SK-N-SH treated with all-trans-retinoic acid at 6 μM for 48 hours (cell line): ENCODE results near the gene TMEM40.

Experiments used
- ARNTL ChIP-seq: fragments of 450-650 bp; formaldehyde crosslinking; IDR thresholded peaks from 2 replicates; pipeline ENCODE4 v1.5.0; 2020; ENCODE audit warnings: low read depth, mild to moderate bottlenecking, moderate library complexity, borderline replicate concordance
- ISL1 ChIP-seq: fragments of 250-450 bp; sonication (Bioruptor Pico); IDR thresholded peaks from 2 replicates; pipeline ENCODE4 v2.1.2; 2022; ENCODE audit warnings: mild to moderate bottlenecking, moderate library complexity
- OSR1 ChIP-seq: fragments of 250-450 bp; sonication (Bioruptor Pico); IDR thresholded peaks from 2 replicates; pipeline ENCODE4 v1.8.0; 2022; ENCODE audit warnings: moderate library complexity, mild to moderate bottlenecking, inconsistent platforms
- PPARA ChIP-seq: fragments of 250-450 bp; sonication (Bioruptor Pico); IDR thresholded peaks from 2 replicates; pipeline ENCODE4 v1.5.0; 2020; ENCODE audit warnings: mild to moderate bottlenecking, borderline replicate concordance
- TCF4 ChIP-seq: fragments of 250-450 bp; sonication (Bioruptor Pico); IDR thresholded peaks from 2 replicates; pipeline ENCODE4 v1.8.0; 2021; ENCODE audit warnings: mild to moderate bottlenecking, moderate library complexity, borderline replicate concordance
- TOX ChIP-seq: fragments of 250-450 bp; sonication (Bioruptor Pico); IDR thresholded peaks from 2 replicates; pipeline ENCODE4 v1.8.0; 2021; ENCODE audit warnings: mild to moderate bottlenecking, moderate library complexity, borderline replicate concordance
- ZFP3 ChIP-seq: fragments of 250-450 bp; sonication (Bioruptor Pico); IDR thresholded peaks from 2 replicates; pipeline ENCODE4 v1.5.0; 2020; ENCODE audit warnings: mild to moderate bottlenecking, moderate library complexity
- ZNF565 ChIP-seq: fragments of 450-650 bp; formaldehyde crosslinking; conservative IDR thresholded peaks from 2 replicates; pipeline ENCODE4 v1.5.0; 2020; ENCODE audit warnings: low read depth, mild to moderate bottlenecking, moderate library complexity
- TF ChIP-seq, protein P1 (sequence below): fragments of 250-450 bp; sonication (Bioruptor Pico); IDR thresholded peaks from 2 replicates; pipeline ENCODE4 v1.5.1; 2020; ENCODE audit warnings: low read depth, mild to moderate bottlenecking, moderate library complexity
- TF ChIP-seq, protein P2 (sequence below): fragments of 250-450 bp; sonication (Bioruptor Pico); IDR thresholded peaks from 2 replicates; pipeline ENCODE4 v1.5.0; 2020; ENCODE audit warnings: mild to moderate bottlenecking, moderate library complexity

DNA sequence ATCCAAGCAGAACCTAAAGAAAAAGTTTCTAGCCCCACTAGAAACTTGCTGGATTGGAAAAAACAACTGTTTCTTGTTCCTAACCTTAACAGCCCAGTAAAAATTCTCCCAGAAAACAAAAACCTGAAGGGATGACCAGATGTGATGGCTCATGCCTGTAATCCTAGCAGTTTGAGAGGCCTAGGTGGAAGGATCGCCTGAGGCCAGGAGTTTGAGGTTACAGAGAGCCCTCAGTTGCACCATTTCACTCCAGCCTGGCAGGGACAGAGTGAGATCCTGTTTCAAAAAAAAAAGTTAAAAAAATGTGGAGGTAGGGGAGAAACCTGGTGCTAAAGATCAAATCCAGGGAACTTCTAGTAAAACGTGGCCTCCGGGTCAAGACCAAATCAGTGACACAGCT lies 56.6 kb downstream of the TMEM40 start:
- TF ChIP-seq ZFP3 (CRISPR knock-in tag) (no peak), OSR1 (CRISPR knock-in tag) (no peak), ZNF565 (CRISPR knock-in tag) (no peak), PPARA (CRISPR knock-in tag) (no peak), TCF4 (CRISPR knock-in tag) (no peak), ISL1 (CRISPR knock-in tag) (no peak), ARNTL (CRISPR knock-in tag) (no peak), TOX (CRISPR knock-in tag) (no peak)
- TF ChIP-seq, protein P1, sequence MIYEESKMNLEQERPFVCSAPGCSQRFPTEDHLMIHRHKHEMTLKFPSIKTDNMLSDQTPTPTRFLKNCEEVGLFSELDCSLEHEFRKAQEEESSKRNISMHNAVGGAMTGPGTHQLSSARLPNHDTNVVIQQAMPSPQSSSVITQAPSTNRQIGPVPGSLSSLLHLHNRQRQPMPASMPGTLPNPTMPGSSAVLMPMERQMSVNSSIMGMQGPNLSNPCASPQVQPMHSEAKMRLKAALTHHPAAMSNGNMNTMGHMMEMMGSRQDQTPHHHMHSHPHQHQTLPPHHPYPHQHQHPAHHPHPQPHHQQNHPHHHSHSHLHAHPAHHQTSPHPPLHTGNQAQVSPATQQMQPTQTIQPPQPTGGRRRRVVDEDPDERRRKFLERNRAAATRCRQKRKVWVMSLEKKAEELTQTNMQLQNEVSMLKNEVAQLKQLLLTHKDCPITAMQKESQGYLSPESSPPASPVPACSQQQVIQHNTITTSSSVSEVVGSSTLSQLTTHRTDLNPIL (CRISPR knock-in tag): no peak
- TF ChIP-seq, protein P2, sequence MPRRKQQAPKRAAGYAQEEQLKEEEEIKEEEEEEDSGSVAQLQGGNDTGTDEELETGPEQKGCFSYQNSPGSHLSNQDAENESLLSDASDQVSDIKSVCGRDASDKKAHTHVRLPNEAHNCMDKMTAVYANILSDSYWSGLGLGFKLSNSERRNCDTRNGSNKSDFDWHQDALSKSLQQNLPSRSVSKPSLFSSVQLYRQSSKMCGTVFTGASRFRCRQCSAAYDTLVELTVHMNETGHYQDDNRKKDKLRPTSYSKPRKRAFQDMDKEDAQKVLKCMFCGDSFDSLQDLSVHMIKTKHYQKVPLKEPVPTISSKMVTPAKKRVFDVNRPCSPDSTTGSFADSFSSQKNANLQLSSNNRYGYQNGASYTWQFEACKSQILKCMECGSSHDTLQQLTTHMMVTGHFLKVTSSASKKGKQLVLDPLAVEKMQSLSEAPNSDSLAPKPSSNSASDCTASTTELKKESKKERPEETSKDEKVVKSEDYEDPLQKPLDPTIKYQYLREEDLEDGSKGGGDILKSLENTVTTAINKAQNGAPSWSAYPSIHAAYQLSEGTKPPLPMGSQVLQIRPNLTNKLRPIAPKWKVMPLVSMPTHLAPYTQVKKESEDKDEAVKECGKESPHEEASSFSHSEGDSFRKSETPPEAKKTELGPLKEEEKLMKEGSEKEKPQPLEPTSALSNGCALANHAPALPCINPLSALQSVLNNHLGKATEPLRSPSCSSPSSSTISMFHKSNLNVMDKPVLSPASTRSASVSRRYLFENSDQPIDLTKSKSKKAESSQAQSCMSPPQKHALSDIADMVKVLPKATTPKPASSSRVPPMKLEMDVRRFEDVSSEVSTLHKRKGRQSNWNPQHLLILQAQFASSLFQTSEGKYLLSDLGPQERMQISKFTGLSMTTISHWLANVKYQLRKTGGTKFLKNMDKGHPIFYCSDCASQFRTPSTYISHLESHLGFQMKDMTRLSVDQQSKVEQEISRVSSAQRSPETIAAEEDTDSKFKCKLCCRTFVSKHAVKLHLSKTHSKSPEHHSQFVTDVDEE: no peak
